HepG2 (cell line): ENCODE data around the gene HLA-DOA. TPM values are rescaled to one million over a fixed set of nuclear protein-coding genes. Genes with fewer than 3 reads are reported as not detected.

ENCODE experiments used
- DPF2 ChIP-seq: sonication (generic); formaldehyde crosslinking; IDR thresholded peaks from 2 replicates; pipeline ENCODE4 v1.4.0; 2020; ENCODE audit warnings: mild to moderate bottlenecking, low read depth, missing genetic modification reagents, borderline replicate concordance
- ISX ChIP-seq: sonication (generic); formaldehyde crosslinking; conservative IDR thresholded peaks from 2 replicates; pipeline ENCODE4 v1.5.0; 2020; ENCODE audit warnings: missing genetic modification reagents
- KDM4B ChIP-seq: sonication (generic); formaldehyde crosslinking; IDR thresholded peaks from 2 replicates; pipeline ENCODE4 v1.4.0; 2020; ENCODE audit warnings: missing genetic modification reagents
- MAZ ChIP-seq, 2 experiments: sonication (generic) in 1 of 2; formaldehyde crosslinking in 1 of 2; IDR thresholded peaks; 2 replicates each; pipeline versions ENCODE4 v1.5.0 to v1.6.1; 2012 to 2020; ENCODE audit warnings: low read depth in 2 of 2, mild to moderate bottlenecking in 2 of 2, borderline replicate concordance in 1 of 2, improper control_type of control experiment in 1 of 2, low read length in 1 of 2, missing genetic modification reagents in 1 of 2, moderate library complexity in 1 of 2
- MXD3 ChIP-seq: IDR thresholded peaks from 2 replicates; pipeline ENCODE4 v1.6.1; 2016; ENCODE audit warnings: mild to moderate bottlenecking, missing biosample characterization, missing genetic modification reagents
- NONO ChIP-seq, 2 experiments: fragments of 450-650 bp in 1 of 2; sonication (generic) in 1 of 2; formaldehyde crosslinking in 1 of 2; IDR thresholded peaks in 1 of 2; conservative IDR thresholded peaks in 1 of 2; 2 replicates each; pipeline versions ENCODE4 v1.6.1 to v1.8.0; 2017 to 2022; ENCODE audit warnings: mild to moderate bottlenecking in 1 of 2, missing genetic modification reagents in 1 of 2, moderate library complexity in 1 of 2
- PAXIP1 ChIP-seq: sonication (generic); formaldehyde crosslinking; conservative IDR thresholded peaks from 2 replicates; pipeline ENCODE4 v1.4.0; 2020; ENCODE audit warnings: mild to moderate bottlenecking, missing genetic modification reagents, moderate library complexity
- SP4 ChIP-seq: sonication (generic); formaldehyde crosslinking; IDR thresholded peaks from 2 replicates; pipeline ENCODE4 v1.8.1; 2023; ENCODE audit warnings: mild to moderate bottlenecking, missing genetic modification reagents
- STAT5B ChIP-seq: sonication (generic); formaldehyde crosslinking; IDR thresholded peaks from 2 replicates; pipeline ENCODE4 v1.4.0; 2020; ENCODE audit warnings: missing genetic modification reagents
- ZBTB49 ChIP-seq: sonication (generic); formaldehyde crosslinking; IDR thresholded peaks from 2 replicates; pipeline ENCODE4 v1.4.0; 2020; ENCODE audit warnings: missing genetic modification reagents, borderline replicate concordance
- ZNF232 ChIP-seq: sonication (generic); formaldehyde crosslinking; IDR thresholded peaks from 2 replicates; pipeline ENCODE4 v1.4.0; 2020; ENCODE audit warnings: missing genetic modification reagents, borderline replicate concordance
- ZNF251 ChIP-seq: sonication (generic); formaldehyde crosslinking; IDR thresholded peaks from 2 replicates; pipeline ENCODE4 v1.9.0; 2021; ENCODE audit warnings: mild to moderate bottlenecking, missing genetic modification reagents
- ZNF503 ChIP-seq: sonication (generic); formaldehyde crosslinking; IDR thresholded peaks from 2 replicates; pipeline ENCODE4 v1.4.0; 2020; ENCODE audit warnings: missing genetic modification reagents
- ZSCAN29 ChIP-seq: sonication (generic); formaldehyde crosslinking; conservative IDR thresholded peaks from 2 replicates; pipeline ENCODE4 v1.4.0; 2020; ENCODE audit warnings: mild to moderate bottlenecking, missing genetic modification reagents
- polyA plus RNA-seq, 8 experiments: library from polyadenylated mRNA; depleted of rRNA in 3 of 8; stranded (reverse) in 7 of 8; unstranded in 1 of 8; fragments of >200 nt; fragmentation: Illumina TruSeq in 4 of 8; extraction: Trizol in 4 of 8; gene quantifications; 2 replicates each; pipeline versions ENCODE4 v1.2.1 to v1.2.3, GENCODE V29; 2011 to 2016; ENCODE audit warnings: low read depth in 4 of 8, missing spikeins in 1 of 8, mixed read lengths in 1 of 8; ENCODE audit not compliant: insufficient read depth in 1 of 8
- total RNA-seq, 5 experiments: library from RNA; depleted of rRNA; stranded (reverse); fragments of >200 nt; fragmentation: Illumina TruSeq; extraction: Trizol; gene quantifications; 2 replicates each; pipeline ENCODE4 v1.2.3, GENCODE V29; 2016; ENCODE audit warnings: low read depth in 1 of 5

The HLA-DOA gene
- total and polyA plus RNA-seq, 2 of the 13 experiments (the other 11 are each of a cell fraction or from before 2014, with no cell fraction given) = 0.03 to 0.09 TPM

GRCh38 chr6:32969685-32970412 lies 39.5 kb downstream of the HLA-DOA start (continued):
- TF ChIP-seq PAXIP1 (CRISPR knock-in tag) (no peak), KDM4B (CRISPR knock-in tag) (peak; percentile 6), ZNF503 (CRISPR knock-in tag) (0 out of 2 replicates have a peak, but pooled peaks have one; percentile 16), MAZ (IDR thresholded peaks at IDR 0.05; ENCODE audit: borderline replicate concordance, low read depth, low read length) (peak; percentile 90), MAZ (CRISPR knock-in tag; IDR thresholded peaks at IDR 0.05; ENCODE audit: low read depth) (peak; percentile 13; the same call in 1 of the 2 replicates), ZNF251 (CRISPR knock-in tag) (no peak), MXD3 (CRISPR knock-in tag) (peak; percentile 32), SP4 (peak; percentile 43; the same call in 1 of the 2 replicates), ZBTB49 (peak; percentile 34; the same call in 1 of the 2 replicates), STAT5B (CRISPR knock-in tag) (no peak), DPF2 (CRISPR knock-in tag) (no peak), ZNF232 (CRISPR knock-in tag) (no peak), ZSCAN29 (CRISPR knock-in tag) (0 out of 2 replicates have a peak, but pooled peaks have one; percentile 25), NONO (IDR thresholded peaks at IDR 0.05) (no peak), NONO (CRISPR knock-in tag; conservative IDR thresholded peaks at IDR 0.05) (peak; percentile 35; the same call in 1 of the 2 replicates), ISX (CRISPR knock-in tag) (0 out of 2 replicates have a peak, but pooled peaks have one; percentile 5)
